Measurements from ENCODE around the gene ATP1A4.

DNA sequence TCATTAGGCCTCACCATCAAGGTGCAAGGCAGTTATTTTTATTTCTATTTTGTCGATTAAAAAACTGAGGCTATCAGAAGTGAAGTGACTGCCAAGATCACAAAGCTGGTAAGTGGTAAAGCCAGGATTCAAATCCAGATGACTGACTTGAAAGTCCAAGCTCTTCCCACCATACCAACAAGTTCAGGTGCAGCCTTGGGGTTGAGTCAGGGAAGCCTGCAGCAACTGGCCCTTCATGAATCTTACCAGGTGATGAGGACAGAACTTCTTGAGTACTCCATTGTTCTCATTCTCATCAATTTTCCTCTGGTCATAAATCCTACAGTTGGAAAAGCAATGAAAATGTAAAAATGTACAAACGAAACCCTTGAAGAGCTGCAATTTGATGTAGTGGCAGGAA, 73.9 kb downstream of the ATP1A4 start:
- TF ChIP-seq, protein P1, sequence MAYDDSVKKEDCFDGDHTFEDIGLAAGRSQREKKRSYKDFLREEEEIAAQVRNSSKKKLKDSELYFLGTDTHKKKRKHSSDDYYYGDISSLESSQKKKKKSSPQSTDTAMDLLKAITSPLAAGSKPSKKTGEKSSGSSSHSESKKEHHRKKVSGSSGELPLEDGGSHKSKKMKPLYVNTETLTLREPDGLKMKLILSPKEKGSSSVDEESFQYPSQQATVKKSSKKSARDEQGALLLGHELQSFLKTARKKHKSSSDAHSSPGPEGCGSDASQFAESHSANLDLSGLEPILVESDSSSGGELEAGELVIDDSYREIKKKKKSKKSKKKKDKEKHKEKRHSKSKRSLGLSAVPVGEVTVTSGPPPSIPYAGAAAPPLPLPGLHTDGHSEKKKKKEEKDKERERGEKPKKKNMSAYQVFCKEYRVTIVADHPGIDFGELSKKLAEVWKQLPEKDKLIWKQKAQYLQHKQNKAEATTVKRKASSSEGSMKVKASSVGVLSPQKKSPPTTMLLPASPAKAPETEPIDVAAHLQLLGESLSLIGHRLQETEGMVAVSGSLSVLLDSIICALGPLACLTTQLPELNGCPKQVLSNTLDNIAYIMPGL (CRISPR knock-in tag; IDR thresholded peaks at IDR 0.05): no peak
- TF ChIP-seq TCF7L2 (IDR thresholded peaks at IDR 0.05; ENCODE audit: low read depth, low read length): no peak
- TF ChIP-seq, protein P2, sequence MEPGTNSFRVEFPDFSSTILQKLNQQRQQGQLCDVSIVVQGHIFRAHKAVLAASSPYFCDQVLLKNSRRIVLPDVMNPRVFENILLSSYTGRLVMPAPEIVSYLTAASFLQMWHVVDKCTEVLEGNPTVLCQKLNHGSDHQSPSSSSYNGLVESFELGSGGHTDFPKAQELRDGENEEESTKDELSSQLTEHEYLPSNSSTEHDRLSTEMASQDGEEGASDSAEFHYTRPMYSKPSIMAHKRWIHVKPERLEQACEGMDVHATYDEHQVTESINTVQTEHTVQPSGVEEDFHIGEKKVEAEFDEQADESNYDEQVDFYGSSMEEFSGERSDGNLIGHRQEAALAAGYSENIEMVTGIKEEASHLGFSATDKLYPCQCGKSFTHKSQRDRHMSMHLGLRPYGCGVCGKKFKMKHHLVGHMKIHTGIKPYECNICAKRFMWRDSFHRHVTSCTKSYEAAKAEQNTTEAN (CRISPR knock-in tag; IDR thresholded peaks at IDR 0.05): no peak
- TF ChIP-seq, protein P3, sequence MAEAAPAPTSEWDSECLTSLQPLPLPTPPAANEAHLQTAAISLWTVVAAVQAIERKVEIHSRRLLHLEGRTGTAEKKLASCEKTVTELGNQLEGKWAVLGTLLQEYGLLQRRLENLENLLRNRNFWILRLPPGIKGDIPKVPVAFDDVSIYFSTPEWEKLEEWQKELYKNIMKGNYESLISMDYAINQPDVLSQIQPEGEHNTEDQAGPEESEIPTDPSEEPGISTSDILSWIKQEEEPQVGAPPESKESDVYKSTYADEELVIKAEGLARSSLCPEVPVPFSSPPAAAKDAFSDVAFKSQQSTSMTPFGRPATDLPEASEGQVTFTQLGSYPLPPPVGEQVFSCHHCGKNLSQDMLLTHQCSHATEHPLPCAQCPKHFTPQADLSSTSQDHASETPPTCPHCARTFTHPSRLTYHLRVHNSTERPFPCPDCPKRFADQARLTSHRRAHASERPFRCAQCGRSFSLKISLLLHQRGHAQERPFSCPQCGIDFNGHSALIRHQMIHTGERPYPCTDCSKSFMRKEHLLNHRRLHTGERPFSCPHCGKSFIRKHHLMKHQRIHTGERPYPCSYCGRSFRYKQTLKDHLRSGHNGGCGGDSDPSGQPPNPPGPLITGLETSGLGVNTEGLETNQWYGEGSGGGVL (CRISPR knock-in tag; IDR thresholded peaks at IDR 0.05): no peak
- TF ChIP-seq EZH2 (IDR thresholded peaks at IDR 0.05; ENCODE audit: borderline replicate concordance, low read depth, low read length): no peak
- TF ChIP-seq, protein P4, sequence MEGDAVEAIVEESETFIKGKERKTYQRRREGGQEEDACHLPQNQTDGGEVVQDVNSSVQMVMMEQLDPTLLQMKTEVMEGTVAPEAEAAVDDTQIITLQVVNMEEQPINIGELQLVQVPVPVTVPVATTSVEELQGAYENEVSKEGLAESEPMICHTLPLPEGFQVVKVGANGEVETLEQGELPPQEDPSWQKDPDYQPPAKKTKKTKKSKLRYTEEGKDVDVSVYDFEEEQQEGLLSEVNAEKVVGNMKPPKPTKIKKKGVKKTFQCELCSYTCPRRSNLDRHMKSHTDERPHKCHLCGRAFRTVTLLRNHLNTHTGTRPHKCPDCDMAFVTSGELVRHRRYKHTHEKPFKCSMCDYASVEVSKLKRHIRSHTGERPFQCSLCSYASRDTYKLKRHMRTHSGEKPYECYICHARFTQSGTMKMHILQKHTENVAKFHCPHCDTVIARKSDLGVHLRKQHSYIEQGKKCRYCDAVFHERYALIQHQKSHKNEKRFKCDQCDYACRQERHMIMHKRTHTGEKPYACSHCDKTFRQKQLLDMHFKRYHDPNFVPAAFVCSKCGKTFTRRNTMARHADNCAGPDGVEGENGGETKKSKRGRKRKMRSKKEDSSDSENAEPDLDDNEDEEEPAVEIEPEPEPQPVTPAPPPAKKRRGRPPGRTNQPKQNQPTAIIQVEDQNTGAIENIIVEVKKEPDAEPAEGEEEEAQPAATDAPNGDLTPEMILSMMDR (IDR thresholded peaks at IDR 0.05 in 2 of 3, conservative IDR thresholded peaks at IDR 0.05 in 1 of 3; ENCODE audit: insufficient read depth in 2 of 3, low read depth in 1 of 3, low read length in 3 of 3): no peak
- TF ChIP-seq BHLHE40 (IDR thresholded peaks at IDR 0.05; ENCODE audit: low read length): no peak
- no peak for TF ChIP-seq SMARCE1 (IDR thresholded peaks at IDR 0.05)
- TF ChIP-seq ZBTB7A (IDR thresholded peaks at IDR 0.05; ENCODE audit: borderline replicate concordance, control insufficient read depth, low read depth, low read length): no peak
- no peak for TF ChIP-seq ZBTB8A (IDR thresholded peaks at IDR 0.05; ENCODE audit: partially characterized antibody)
- no peak for TF ChIP-seq POLR2AphosphoS5 (IDR thresholded peaks at IDR 0.05; ENCODE audit: control insufficient read depth, insufficient read depth, low read depth, low read length)
- TF ChIP-seq, protein P5, sequence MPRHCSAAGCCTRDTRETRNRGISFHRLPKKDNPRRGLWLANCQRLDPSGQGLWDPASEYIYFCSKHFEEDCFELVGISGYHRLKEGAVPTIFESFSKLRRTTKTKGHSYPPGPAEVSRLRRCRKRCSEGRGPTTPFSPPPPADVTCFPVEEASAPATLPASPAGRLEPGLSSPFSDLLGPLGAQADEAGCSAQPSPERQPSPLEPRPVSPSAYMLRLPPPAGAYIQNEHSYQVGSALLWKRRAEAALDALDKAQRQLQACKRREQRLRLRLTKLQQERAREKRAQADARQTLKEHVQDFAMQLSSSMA (CRISPR knock-in tag; IDR thresholded peaks at IDR 0.05): no peak

Measured in K562 (cell line).